IMR-90 (cell line): ENCODE data around the gene SCYGR8. TPM values are rescaled to one million over a fixed set of nuclear protein-coding genes. Genes with fewer than 3 reads are reported as not detected.

Experiments used
- ATAC-seq: fragments of 200-7000 bp; cut with Tn5 transposase; 2 replicates; pipeline ENCODE4 v1.9.1; 2020; ENCODE audit warnings: low read depth, mild to moderate bottlenecking, moderate library complexity
- BruUV-seq: library from RNA; stranded (reverse); fragments of 400-500 nt; replicated peaks from 2 replicates; lab custom pipeline; 2021; lab: Mats Ljungman, UMichigan
- CTCF ChIA-PET: fragments of 300-600 bp; formaldehyde crosslinking; extraction: SDS; loops from one replicate; lab custom pipeline; 2021; ENCODE audit warnings: antibody characterized with exemption; lab: Yijun Ruan, JAX
- POLR2A ChIA-PET: fragments of 300-600 bp; sonication (Branson Sonifier 250); formaldehyde crosslinking; loops from one replicate; lab custom pipeline; 2022; ENCODE audit warnings: antibody characterized with exemption; ENCODE audit not compliant: unreplicated experiment; lab: Charles Lee
- DNase-seq: peaks from one replicate; pipeline ENCODE4 v3.0.0; 2013
- H2AFZ ChIP-seq: replicated peaks from 2 replicates; pipeline ENCODE3; 2013; ENCODE audit warnings: low read length, mild to moderate bottlenecking; ENCODE audit not compliant: poor library complexity
- H2AK5ac ChIP-seq: 2 replicates; pipeline ENCODE4 v1.6.1; 2013; ENCODE audit warnings: low read depth, low read length, inconsistent platforms
- H2AK9ac ChIP-seq: replicated peaks from 2 replicates; pipeline ENCODE3; 2013; ENCODE audit warnings: mild to moderate bottlenecking, low read depth, low read length, moderate library complexity; ENCODE audit not compliant: poor library complexity
- H2BK120ac ChIP-seq: 2 replicates; pipeline ENCODE4 v1.6.1; 2013; ENCODE audit warnings: low read depth, low read length, inconsistent platforms
- H2BK15ac ChIP-seq: 3 replicates; pipeline ENCODE4 v1.6.1; 2013; ENCODE audit warnings: low read depth, low read length, inconsistent platforms
- H2BK20ac ChIP-seq: 2 replicates; pipeline ENCODE4 v1.6.1; 2013; ENCODE audit warnings: low read depth, mild to moderate bottlenecking, inconsistent platforms, low read length, moderate library complexity
- H2BK5ac ChIP-seq: 2 replicates; pipeline ENCODE4 v1.6.1; 2013; ENCODE audit warnings: mild to moderate bottlenecking, low read depth, low read length, inconsistent platforms; ENCODE audit not compliant: poor library complexity, severe bottlenecking
- H3K14ac ChIP-seq: replicated peaks from 2 replicates; pipeline ENCODE4 v1.6.1; 2013; ENCODE audit warnings: low read depth, low read length, inconsistent platforms
- H3K18ac ChIP-seq: 2 replicates; pipeline ENCODE4 v1.6.1; 2013; ENCODE audit warnings: low read depth, low read length, control low read depth
- H3K23ac ChIP-seq: 2 replicates; pipeline ENCODE4 v1.6.1; 2013; ENCODE audit warnings: low read depth, low read length, inconsistent platforms
- H3K27ac ChIP-seq: 2 replicates; pipeline ENCODE4 v1.5.1; 2013; ENCODE audit warnings: mild to moderate bottlenecking, control low read depth, low read length; ENCODE audit not compliant: insufficient read depth
- H3K27me3 ChIP-seq: 2 replicates; pipeline ENCODE4 v1.6.1; 2013; ENCODE audit warnings: low read length; ENCODE audit not compliant: control insufficient read depth, insufficient read depth
- H3K36me3 ChIP-seq: 2 replicates; pipeline ENCODE4 v1.6.1; 2013; ENCODE audit warnings: low read length, mixed read lengths; ENCODE audit not compliant: control insufficient read depth, insufficient read depth
- H3K4ac ChIP-seq: 2 replicates; pipeline ENCODE4 v1.6.1; 2013; ENCODE audit warnings: low read depth, low read length, inconsistent platforms
- H3K4me1 ChIP-seq: 2 replicates; pipeline ENCODE4 v1.6.1; 2013; ENCODE audit warnings: low read length, mixed read lengths; ENCODE audit not compliant: control insufficient read depth, insufficient read depth
- H3K4me2 ChIP-seq: 2 replicates; pipeline ENCODE4 v1.6.1; 2013; ENCODE audit warnings: low read depth, mild to moderate bottlenecking, control low read depth, low read length, moderate library complexity
- H3K4me3 ChIP-seq: 2 replicates; pipeline ENCODE4 v1.5.1; 2013; ENCODE audit warnings: low read depth, mild to moderate bottlenecking, control low read depth, low read length, moderate library complexity; ENCODE audit not compliant: insufficient read depth
- H3K56ac ChIP-seq: 2 replicates; pipeline ENCODE4 v1.6.1; 2013; ENCODE audit warnings: low read length, inconsistent platforms; ENCODE audit not compliant: insufficient read depth; ENCODE audit errors: extremely low read depth
- H3K79me1 ChIP-seq, 2 experiments: 2 replicates each; pipeline ENCODE4 v1.6.1; 2013; ENCODE audit warnings: low read length in 2 of 2, inconsistent platforms in 1 of 2, low read depth in 1 of 2
- H3K9ac ChIP-seq: 2 replicates; pipeline ENCODE4 v1.6.1; 2013; ENCODE audit warnings: low read depth, low read length, control low read depth
- H3K9me1 ChIP-seq: 2 replicates; pipeline ENCODE4 v1.6.1; 2013; ENCODE audit warnings: low read length, inconsistent platforms; ENCODE audit not compliant: insufficient read depth
- H3K9me3 ChIP-seq: 2 replicates; pipeline ENCODE4 v1.6.1; 2013; ENCODE audit warnings: low read length; ENCODE audit not compliant: control insufficient read depth, insufficient read depth
- H4K20me1 ChIP-seq: 2 replicates; pipeline ENCODE4 v1.6.1; 2013; ENCODE audit warnings: low read length, inconsistent platforms; ENCODE audit not compliant: insufficient read depth
- H4K5ac ChIP-seq: 2 replicates; pipeline ENCODE4 v1.6.1; 2013; ENCODE audit warnings: mild to moderate bottlenecking, low read depth, low read length, control low read depth
- H4K8ac ChIP-seq, 2 experiments: 2 replicates each; pipeline ENCODE4 v1.6.1; 2013; ENCODE audit warnings: low read depth in 2 of 2, low read length in 2 of 2, control low read depth in 1 of 2, inconsistent platforms in 1 of 2
- H4K91ac ChIP-seq: 2 replicates; pipeline ENCODE4 v1.6.1; 2013; ENCODE audit warnings: low read depth, low read length, inconsistent platforms; ENCODE audit not compliant: insufficient read depth
- BHLHE40 ChIP-seq: fragments of 150-350 bp; IDR thresholded peaks from 2 replicates; pipeline ENCODE4 v1.6.1; 2016; ENCODE audit warnings: mild to moderate bottlenecking, low read depth, low read length
- CEBPB ChIP-seq: IDR thresholded peaks from 2 replicates; pipeline ENCODE4 v1.6.1; 2012; ENCODE audit warnings: low read depth, low read length, improper control_type of control experiment
- CHD1 ChIP-seq: IDR thresholded peaks from 2 replicates; pipeline ENCODE4 v1.6.1; 2012; ENCODE audit warnings: low read depth, low read length, improper control_type of control experiment
- FOS ChIP-seq: fragments of 150-350 bp; IDR thresholded peaks from 2 replicates; pipeline ENCODE4 v1.6.1; 2016; ENCODE audit warnings: low read depth, low read length
- MAFK ChIP-seq: IDR thresholded peaks from 2 replicates; pipeline ENCODE4 v1.6.1; 2012; ENCODE audit warnings: low read depth, low read length, improper control_type of control experiment
- MAZ ChIP-seq: IDR thresholded peaks from 2 replicates; pipeline ENCODE4 v1.6.1; 2012; ENCODE audit warnings: low read depth, mild to moderate bottlenecking, low read length, improper control_type of control experiment, moderate library complexity, borderline replicate concordance
- MXI1 ChIP-seq: IDR thresholded peaks from 2 replicates; pipeline ENCODE4 v1.6.1; 2012; ENCODE audit warnings: low read depth, mild to moderate bottlenecking, low read length, moderate library complexity, borderline replicate concordance
- NFE2L2 ChIP-seq: fragments of 150-350 bp; IDR thresholded peaks from 2 replicates; pipeline ENCODE4 v1.6.1; 2016; ENCODE audit warnings: low read depth, mild to moderate bottlenecking, low read length
- POLR2A ChIP-seq: IDR thresholded peaks from 2 replicates; pipeline ENCODE4 v1.6.1; 2012; ENCODE audit warnings: mild to moderate bottlenecking, low read depth, low read length
- RAD21 ChIP-seq: IDR thresholded peaks from 2 replicates; pipeline ENCODE4 v1.6.1; 2012; ENCODE audit warnings: low read length, improper control_type of control experiment
- RCOR1 ChIP-seq: IDR thresholded peaks from 2 replicates; pipeline ENCODE4 v1.6.1; 2012; ENCODE audit warnings: mild to moderate bottlenecking, low read length, improper control_type of control experiment; ENCODE audit not compliant: insufficient replicate concordance
- RFX5 ChIP-seq: IDR thresholded peaks from 2 replicates; pipeline ENCODE4 v1.8.0; 2012; ENCODE audit warnings: low read depth, mild to moderate bottlenecking, low read length, moderate library complexity
- SMC3 ChIP-seq: fragments of 150-350 bp; IDR thresholded peaks from 2 replicates; pipeline ENCODE4 v1.6.1; 2016; ENCODE audit warnings: low read depth, mild to moderate bottlenecking, antibody characterized with exemption, low read length, moderate library complexity
- WGBS, 2 experiments: methylation state at CpG; one replicate each; pipeline versions ENCODE4 v1.1.5 to v1.1.7; 2013; ENCODE audit warnings: missing lambda C conversion rate in 2 of 2; ENCODE audit not compliant: insufficient read length in 1 of 2; ENCODE audit errors: extremely low coverage in 2 of 2; 5-methylcytosine and 5-hydroxymethylcytosine counted together
- dilution Hi-C: fragments of 300-500 bp; cut with HindIII; formaldehyde crosslinking; loops from one replicate; pipeline ENCODE4 v1.14.3; 2018; ENCODE audit warnings: low sequenced_read_pairs; ENCODE audit not compliant: unreplicated experiment
- in situ Hi-C: fragments of 300-500 bp; cut with MboI; formaldehyde crosslinking; loops from 3 replicates; pipeline ENCODE4 v1.14.3; 2019; ENCODE audit warnings: low sequenced_read_pairs, inconsistent platforms, mixed read lengths
- intact Hi-C: fragments of 100-400 bp; cut with micrococcal nuclease; formaldehyde crosslinking; loops from 2 replicates; pipeline ENCODE4 v1.10.0; 2022
- polyA plus RNA-seq, 3 experiments: library from polyadenylated mRNA; depleted of rRNA; stranded (reverse); fragments of >200 nt; gene quantifications; 2 replicates each; pipeline ENCODE4 v1.2.3, GENCODE V29; 2012; ENCODE audit warnings: low replicate concordance in 1 of 3
- total RNA-seq: library from RNA; depleted of rRNA; stranded (reverse); fragments of >200 nt; gene quantifications from 2 replicates; pipeline ENCODE4 v1.2.3, GENCODE V29; 2012
- TF ChIP-seq, protein P1 (sequence below): conservative IDR thresholded peaks from 2 replicates; pipeline ENCODE4 v1.5.1; 2012; ENCODE audit warnings: mild to moderate bottlenecking, low read depth, low read length, improper control_type of control experiment
- TF ChIP-seq, protein P2 (sequence below): fragments of 150-350 bp; IDR thresholded peaks from 2 replicates; pipeline ENCODE4 v1.6.1; 2017; ENCODE audit warnings: mild to moderate bottlenecking, antibody characterized with exemption, low read length, low read depth
- TF ChIP-seq, protein P3 (sequence below): fragments of 150-350 bp; IDR thresholded peaks from 2 replicates; pipeline ENCODE4 v1.6.1; 2016; ENCODE audit warnings: low read depth, mild to moderate bottlenecking, low read length, moderate library complexity, borderline replicate concordance

The SCYGR8 gene
- total and polyA plus RNA-seq, 2 of the 4 experiments (the other 2 are of a cell fraction), result not detected

DNA sequence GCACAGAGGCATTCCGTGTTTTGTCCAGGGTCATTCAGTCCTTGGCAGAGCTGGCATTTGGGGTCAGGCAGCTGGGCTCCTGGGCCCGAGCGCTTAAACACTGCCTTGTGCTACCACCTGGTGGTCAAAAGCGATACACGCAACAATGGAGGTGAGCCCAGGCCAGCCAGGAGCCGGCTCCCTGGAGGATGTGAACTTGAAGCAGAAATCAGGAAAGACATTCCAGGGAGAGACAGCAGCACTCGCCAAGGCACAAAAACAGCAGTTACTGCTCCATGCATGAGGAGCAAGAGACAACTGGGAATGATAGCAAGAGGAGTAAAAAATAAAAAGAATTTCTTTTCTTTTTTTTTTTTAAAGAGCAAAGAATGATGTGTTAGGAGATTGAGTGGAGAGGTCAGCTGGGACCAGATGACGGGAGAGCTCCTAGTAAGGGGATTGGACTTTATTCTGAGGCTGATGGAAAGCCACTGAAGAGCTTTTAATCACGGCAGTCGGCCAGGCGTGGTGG is 20.7 kb downstream of the SCYGR8 start:
- BruUV-seq, result no TSS peak
- Histone ChIP-seq H3K56ac (no peak overlapping the region), H3K4me3 (no peak overlapping the region), H2AK5ac (no peak overlapping the region), H3K36me3 (no peaks in the 10 kb centered on the region), H3K23ac (no peak overlapping the region), H2BK120ac (no peak overlapping the region), H3K9ac (no peak overlapping the region), H2AK9ac (no peak overlapping the region), H3K14ac (no peak overlapping the region), H4K5ac (no peak overlapping the region), H3K18ac (no peak overlapping the region), H4K91ac (no peak overlapping the region), H4K8ac (no peak overlapping the region), H3K4me2 (no peak overlapping the region), H3K27ac (no peak overlapping the region), H2BK5ac (no peak overlapping the region), H3K9me3 (no peaks in the 10 kb centered on the region), H4K20me1 (no peaks in the 10 kb centered on the region), H2BK15ac (no peak overlapping the region), H2AFZ (peak overlapping the region; percentile 56), H2BK20ac (no peak overlapping the region), H3K4me1 (no peaks in the 10 kb centered on the region), H3K9me1 (no peaks in the 10 kb centered on the region), H3K27me3 (no peaks in the 10 kb centered on the region), H3K79me1 (no peaks in the 10 kb centered on the region), H3K4ac (no peak overlapping the region)
- peak; percentile 68 for DNase-seq
- ATAC-seq, result peak; percentile 98
- in situ Hi-C loops, result loop anchor here (5.0 to 10.0 kb wide), 3 partner anchors 292 to 632 kb away; partner anchors contain the start of gene AGFG1
- intact Hi-C loops, result loop anchor here (1.0 to 5.0 kb wide), 7 partner anchors 108 to 636 kb away; no protein-coding TSS in a partner anchor
- dilution Hi-C loops, result no loop called here
- ChIA-PET POLR2A (interaction anchor here (0.6 kb wide), 2 partner anchors 10 to 119 kb away, joined by 4 to 7 read pairs; no protein-coding TSS in a partner anchor), CTCF (interaction anchor here (0.6 to 2.7 kb wide), 16 partner anchors 95 to 636 kb away, joined by 3 to 24 read pairs (median 4); no protein-coding TSS in a partner anchor)
- TF ChIP-seq MAFK (no peak), RFX5 (no peak; the same call in 1 of the 2 replicates), CEBPB (no peak), RCOR1 (no peak), FOS (no peak), SMC3 (peak; percentile 92), MAZ (no peak), NFE2L2 (no peak), MXI1 (no peak), POLR2A (no peak), BHLHE40 (no peak), CHD1 (no peak), RAD21 (peak; percentile 86)
- TF ChIP-seq, protein P1, sequence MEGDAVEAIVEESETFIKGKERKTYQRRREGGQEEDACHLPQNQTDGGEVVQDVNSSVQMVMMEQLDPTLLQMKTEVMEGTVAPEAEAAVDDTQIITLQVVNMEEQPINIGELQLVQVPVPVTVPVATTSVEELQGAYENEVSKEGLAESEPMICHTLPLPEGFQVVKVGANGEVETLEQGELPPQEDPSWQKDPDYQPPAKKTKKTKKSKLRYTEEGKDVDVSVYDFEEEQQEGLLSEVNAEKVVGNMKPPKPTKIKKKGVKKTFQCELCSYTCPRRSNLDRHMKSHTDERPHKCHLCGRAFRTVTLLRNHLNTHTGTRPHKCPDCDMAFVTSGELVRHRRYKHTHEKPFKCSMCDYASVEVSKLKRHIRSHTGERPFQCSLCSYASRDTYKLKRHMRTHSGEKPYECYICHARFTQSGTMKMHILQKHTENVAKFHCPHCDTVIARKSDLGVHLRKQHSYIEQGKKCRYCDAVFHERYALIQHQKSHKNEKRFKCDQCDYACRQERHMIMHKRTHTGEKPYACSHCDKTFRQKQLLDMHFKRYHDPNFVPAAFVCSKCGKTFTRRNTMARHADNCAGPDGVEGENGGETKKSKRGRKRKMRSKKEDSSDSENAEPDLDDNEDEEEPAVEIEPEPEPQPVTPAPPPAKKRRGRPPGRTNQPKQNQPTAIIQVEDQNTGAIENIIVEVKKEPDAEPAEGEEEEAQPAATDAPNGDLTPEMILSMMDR, result peak; percentile 84
- TF ChIP-seq, protein P2, sequence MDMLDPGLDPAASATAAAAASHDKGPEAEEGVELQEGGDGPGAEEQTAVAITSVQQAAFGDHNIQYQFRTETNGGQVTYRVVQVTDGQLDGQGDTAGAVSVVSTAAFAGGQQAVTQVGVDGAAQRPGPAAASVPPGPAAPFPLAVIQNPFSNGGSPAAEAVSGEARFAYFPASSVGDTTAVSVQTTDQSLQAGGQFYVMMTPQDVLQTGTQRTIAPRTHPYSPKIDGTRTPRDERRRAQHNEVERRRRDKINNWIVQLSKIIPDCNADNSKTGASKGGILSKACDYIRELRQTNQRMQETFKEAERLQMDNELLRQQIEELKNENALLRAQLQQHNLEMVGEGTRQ, result no peak
- TF ChIP-seq, protein P3, sequence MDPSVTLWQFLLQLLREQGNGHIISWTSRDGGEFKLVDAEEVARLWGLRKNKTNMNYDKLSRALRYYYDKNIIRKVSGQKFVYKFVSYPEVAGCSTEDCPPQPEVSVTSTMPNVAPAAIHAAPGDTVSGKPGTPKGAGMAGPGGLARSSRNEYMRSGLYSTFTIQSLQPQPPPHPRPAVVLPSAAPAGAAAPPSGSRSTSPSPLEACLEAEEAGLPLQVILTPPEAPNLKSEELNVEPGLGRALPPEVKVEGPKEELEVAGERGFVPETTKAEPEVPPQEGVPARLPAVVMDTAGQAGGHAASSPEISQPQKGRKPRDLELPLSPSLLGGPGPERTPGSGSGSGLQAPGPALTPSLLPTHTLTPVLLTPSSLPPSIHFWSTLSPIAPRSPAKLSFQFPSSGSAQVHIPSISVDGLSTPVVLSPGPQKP, result no peak
- 4% methylated on average over 4 of the region's 11 CpGs; no CpG with 5 or more reads in 1 of the 2 experiments for WGBS, 2 experiments
